Endothelial cell of umbilical vein (primary cell): Measurements from ENCODE around the gene MPV17. TPM values are rescaled to one million over a fixed set of nuclear protein-coding genes. Genes with fewer than 3 reads are reported as not detected.

Experiments
- BruUV-seq: library from RNA; stranded (reverse); fragments of 400-500 nt; replicated peaks from 2 replicates; lab custom pipeline; 2021; lab: Mats Ljungman, UMichigan
- CTCF ChIA-PET: fragments of 300-600, 350-600 bp; sonication (Branson Sonifier 250); formaldehyde crosslinking; loops from one replicate; lab custom pipeline; 2021; ENCODE audit warnings: antibody characterized with exemption, inconsistent platforms; lab: Charles Lee
- POLR2A ChIA-PET: fragments of 300-600, 350-600 bp; sonication (Branson Sonifier 250); formaldehyde crosslinking; loops from one replicate; lab custom pipeline; 2021; ENCODE audit warnings: antibody characterized with exemption, inconsistent platforms; lab: Charles Lee
- DNase-seq: peaks from one replicate; pipeline ENCODE4 v3.0.0-alpha.2; 2011; ENCODE audit warnings: low read depth, low spot score
- FAIRE-seq: peaks from 2 replicates; lab custom pipeline; 2011; peaks lifted over from hg19 to GRCh38; lab: Jason Lieb, UNC
- H2AFZ ChIP-seq: 2 replicates; pipeline ENCODE4 v1.6.0; 2012; ENCODE audit warnings: low read depth, low read length, control low read depth, inconsistent platforms
- H3K27ac ChIP-seq: 2 replicates; pipeline ENCODE4 v1.5.1; 2011; ENCODE audit warnings: low read depth, mild to moderate bottlenecking, control low read depth, low read length, moderate library complexity; ENCODE audit not compliant: insufficient read depth
- H3K27me3 ChIP-seq, 2 experiments: 2 replicates each; pipeline versions ENCODE4 v1.6.0 to v1.6.1; 2011; ENCODE audit warnings: low read length in 2 of 2, mixed read lengths in 1 of 2; ENCODE audit not compliant: control insufficient read depth in 2 of 2, insufficient read depth in 2 of 2
- H3K36me3 ChIP-seq, 2 experiments: 2 replicates in 1 of 2; 3 replicates in 1 of 2; pipeline ENCODE4 v1.5.1; 2011; ENCODE audit warnings: low read length in 2 of 2, mild to moderate bottlenecking in 1 of 2, moderate library complexity in 1 of 2; ENCODE audit not compliant: control insufficient read depth in 2 of 2, insufficient read depth in 2 of 2; ENCODE audit errors: extremely low read depth in 1 of 2
- H3K4me1 ChIP-seq: 3 replicates; pipeline ENCODE4 v1.5.1; 2011; ENCODE audit warnings: mild to moderate bottlenecking, low read length; ENCODE audit not compliant: control insufficient read depth, insufficient read depth; ENCODE audit errors: extremely low read depth
- H3K4me2 ChIP-seq: 2 replicates; pipeline ENCODE4 v1.6.1; 2011; ENCODE audit warnings: low read length, control low read depth, mixed read lengths; ENCODE audit not compliant: insufficient read depth
- H3K4me3 ChIP-seq, 3 experiments: fragments of 200-600 bp in 1 of 3; sonication (generic), shearing (Covaris generic) in 1 of 3; replicated peaks in 1 of 3; 2 replicates each; pipeline ENCODE4 v1.5.1; 2011 to 2016; ENCODE audit warnings: control low read depth in 3 of 3, low read length in 3 of 3, mild to moderate bottlenecking in 2 of 3, inconsistent platforms in 1 of 3, low read depth in 1 of 3, moderate library complexity in 1 of 3; ENCODE audit not compliant: insufficient read depth in 1 of 3
- H3K79me2 ChIP-seq: 2 replicates; pipeline ENCODE4 v1.6.0; 2012; ENCODE audit warnings: low read length, inconsistent platforms; ENCODE audit not compliant: control insufficient read depth, insufficient read depth
- H3K9ac ChIP-seq: replicated peaks from 2 replicates; pipeline ENCODE3; 2011; ENCODE audit warnings: low read length, control low read depth; ENCODE audit not compliant: insufficient read depth; ENCODE audit errors: extremely low read depth
- H3K9me1 ChIP-seq: replicated peaks from 3 replicates; pipeline ENCODE4 v1.6.0; 2011; ENCODE audit warnings: mild to moderate bottlenecking, low read length; ENCODE audit not compliant: control insufficient read depth, insufficient read depth; ENCODE audit errors: extremely low read depth
- H3K9me3 ChIP-seq: replicated peaks from 2 replicates; pipeline ENCODE4 v1.5.1; 2012; ENCODE audit warnings: low read length, inconsistent platforms; ENCODE audit not compliant: control insufficient read depth, insufficient read depth
- H4K20me1 ChIP-seq: replicated peaks from 2 replicates; pipeline ENCODE3; 2011; ENCODE audit warnings: mild to moderate bottlenecking, low read length; ENCODE audit not compliant: control insufficient read depth, insufficient read depth; ENCODE audit errors: extremely low read depth
- CTCF ChIP-seq, 2 donors: IDR thresholded peaks; 1 replicate in 1 of 2; 2 replicates in 1 of 2; pipeline ENCODE4 v1.5.1; 2011; ENCODE audit warnings: low read length in 2 of 2, mild to moderate bottlenecking in 2 of 2, moderate library complexity in 2 of 2, control low read depth in 1 of 2, inconsistent platforms in 1 of 2, low read depth in 1 of 2; ENCODE audit not compliant: insufficient read depth in 1 of 2; ENCODE audit errors: extremely low read depth in 1 of 2
- FOS ChIP-seq: IDR thresholded peaks from 2 replicates; pipeline ENCODE4 v1.6.1; 2011; ENCODE audit warnings: mild to moderate bottlenecking, low read length, moderate library complexity, borderline replicate concordance; ENCODE audit not compliant: insufficient read depth
- GATA2 ChIP-seq: IDR thresholded peaks from 2 replicates; pipeline ENCODE4 v1.7.0; 2011; ENCODE audit warnings: low read depth, mild to moderate bottlenecking, moderate library complexity, mixed read lengths, low read length; ENCODE audit not compliant: insufficient read length, insufficient read depth
- JUN ChIP-seq: IDR thresholded peaks from 2 replicates; pipeline ENCODE4 v1.6.1; 2011; ENCODE audit warnings: borderline replicate concordance, low read depth; ENCODE audit not compliant: insufficient read length, insufficient read depth
- MAX ChIP-seq: IDR thresholded peaks from 2 replicates; pipeline ENCODE4 v1.6.1; 2011; ENCODE audit not compliant: insufficient read depth, insufficient read length
- MYC ChIP-seq: IDR thresholded peaks from one replicate; pipeline ENCODE4 v1.6.1; 2011; ENCODE audit warnings: mild to moderate bottlenecking, low read depth, low read length
- POLR2A ChIP-seq: IDR thresholded peaks from 2 replicates; pipeline ENCODE4 v1.6.1; 2012; ENCODE audit warnings: low read depth, mild to moderate bottlenecking, control low read depth, low read length
- POLR2AphosphoS5 ChIP-seq: IDR thresholded peaks from 2 replicates; pipeline ENCODE4 v1.6.1; 2012; ENCODE audit warnings: low read depth, mild to moderate bottlenecking, control low read depth, low read length, moderate library complexity; ENCODE audit not compliant: insufficient read depth
- dilution Hi-C: fragments of 300-500 bp; cut with MboI; formaldehyde crosslinking; loops from one replicate; pipeline ENCODE4 v1.15.0; 2019; ENCODE audit warnings: low sequenced_read_pairs; ENCODE audit not compliant: extremely low pct_ligation_motif_present
- intact Hi-C: fragments of 100-400 bp; cut with micrococcal nuclease; formaldehyde crosslinking; loops from one replicate; pipeline ENCODE4 v1.10.0; 2022
- polyA plus RNA-seq, 4 experiments: library from polyadenylated mRNA; depleted of rRNA in 3 of 4; stranded (reverse) in 3 of 4; unstranded in 1 of 4; fragments of >200 nt; gene quantifications; 2 replicates each; pipeline versions ENCODE4 v1.2.1 to v1.2.3, GENCODE V29; 2011 to 2012; ENCODE audit warnings: missing spikeins in 1 of 4
- total RNA-seq: library from RNA; stranded (reverse); gene quantifications from 2 replicates; pipeline ENCODE4 v1.2.3, GENCODE V29; 2021

Gene MPV17
- total and polyA plus RNA-seq, 2 donors (not counting 3 experiments of a cell fraction or from before 2014, with no cell fraction given) = 74.7 to 267 TPM

GRCh38 chr2:27297195-27297594 is 25.7 kb downstream of the MPV17 start:
- Histone ChIP-seq H3K9me1 (no peaks in the 10 kb centered on the region), H3K4me3 (no peak overlapping the region), H4K20me1 (no peaks in the 10 kb centered on the region), H3K9me3 (no peaks in the 10 kb centered on the region), H3K79me2 (no peaks in the 10 kb centered on the region), H3K4me1 (peaks cover 19% of the 10 kb centered on the region), H3K27me3 (no peaks in the 10 kb centered on the region), H3K27ac (no peak overlapping the region), H2AFZ (no peak overlapping the region), H3K9ac (no peak overlapping the region), H3K36me3 (no peaks in the 10 kb centered on the region), H3K4me2 (no peak overlapping the region)
- CTCF ChIA-PET = interaction anchor here (0.9 to 2.3 kb wide), 3 partner anchors 17 to 48 kb away, joined by 3 to 8 read pairs (median 4); partner anchors contain the start of gene SLC30A3
- DNase-seq (no peak), FAIRE-seq (no peak)
- dilution Hi-C loops (no loop called here), intact Hi-C loops (no loop called here)
- no peak for TF ChIP-seq FOS
- TF ChIP-seq MYC = no peak
- TF ChIP-seq POLR2A = no peak
- no peak for TF ChIP-seq GATA2
- no peak for TF ChIP-seq POLR2AphosphoS5
- no peak for TF ChIP-seq JUN
- POLR2A ChIA-PET = no interaction called here
- no TSS peak for BruUV-seq

GRCh38 chr2:27296481-27296880 is 26.4 kb downstream of the MPV17 start:
- dilution Hi-C loops = no loop called here
- FAIRE-seq (no peak), DNase-seq (no peak)
- Histone ChIP-seq H3K4me1 (peaks cover 19% of the 10 kb centered on the region), H3K36me3 (no peaks in the 10 kb centered on the region), H3K9ac (no peak overlapping the region), H3K4me2 (no peak overlapping the region), H2AFZ (no peak overlapping the region), H3K27ac (no peak overlapping the region), H3K4me3 (no peak overlapping the region), H3K9me1 (no peaks in the 10 kb centered on the region), H3K9me3 (no peaks in the 10 kb centered on the region), H4K20me1 (no peaks in the 10 kb centered on the region), H3K79me2 (no peaks in the 10 kb centered on the region), H3K27me3 (no peaks in the 10 kb centered on the region)
- TF ChIP-seq JUN = no peak
- no peak for TF ChIP-seq CTCF (IDR thresholded peaks at IDR 0.05; ENCODE audit: extremely low read depth in 1 of 2, insufficient read depth in 1 of 2, low read depth in 1 of 2, low read length in 2 of 2)
- TF ChIP-seq GATA2 = no peak
- no peak for TF ChIP-seq POLR2AphosphoS5
- TF ChIP-seq POLR2A = no peak
- TF ChIP-seq MAX = no peak
- ChIA-PET POLR2A (no interaction called here), CTCF (interaction anchor here (2.1 to 2.3 kb wide), 2 partner anchors 17 to 48 kb away, joined by 4 to 8 read pairs; no protein-coding TSS in a partner anchor)
- intact Hi-C loops = no loop called here
- BruUV-seq = no TSS peak
